ENCODE measurements around the gene MAK. TPM values are rescaled to one million over a fixed set of nuclear protein-coding genes. Genes with fewer than 3 reads are reported as not detected.

MAK gene
- 0.35 and 0.50 TPM in 2 replicates for total RNA-seq (2014; rRNA removed; shearing (Covaris generic))
- 1.2 and 1.6 TPM in 2 replicates for polyA plus RNA-seq (2016; fragmentation: Nextera tagmentation; extraction: Ambion mirVana)
- long read RNA-seq, result 0 reads

GRCh38 chr6:10837995-10838793 is at the start of gene MAK:
Gene MAK (minus strand): TSS chr6:10838539. CDS start chr6:10830648, 7,891 bp downstream.
- Histone ChIP-seq H3K4me3 (peak within 1 kb of the TSS; percentile 88), H3K79me2 (replicated peaks; ENCODE audit: insufficient read depth) (no peaks in the 10 kb centered on the region), H3K36me3 (ENCODE audit: insufficient read depth) (no peaks in the 10 kb centered on the region), H3K27ac (ENCODE audit: low read depth) (peak within 1 kb of the TSS; percentile 75), H3K27me3 (ENCODE audit: insufficient read depth) (peaks cover 19% of the 10 kb centered on the region), H4K20me1 (replicated peaks; ENCODE audit: insufficient read depth) (no peaks in the 10 kb centered on the region), H2AFZ (peak within 1 kb of the TSS; percentile 98), H3K9me2 (ENCODE audit: insufficient read depth) (no peaks in the 10 kb centered on the region), H3F3A (replicated peaks; ENCODE audit: low read depth) (no peaks in the 10 kb centered on the region), H3K4me2 (peak within 1 kb of the TSS; percentile 95), H3K4me1 (ENCODE audit: insufficient read depth) (peaks cover 12% of the 10 kb centered on the region)
- H3K27me3 Mint-ChIP-seq (ENCODE audit: insufficient read depth, low read depth, poor library complexity), result peaks cover 9% of the 10 kb centered on the region
- H3K9me3 Mint-ChIP-seq, result peaks cover 15% of the 10 kb centered on the region; the same call in 2 of the 3 replicates
- TF ChIP-seq POLR2AphosphoS5 (IDR thresholded peaks at IDR 0.05; ENCODE audit: low read depth) (peak; percentile 67), EZH2 (IDR thresholded peaks at IDR 0.05; ENCODE audit: low read depth, unreplicated experiment) (no peak)
- peaks cover 10% of the 10 kb centered on the region for H3K4me1 Mint-ChIP-seq
- peak within 1 kb of the TSS; percentile 45; the same call in 1 of the 2 replicates for H3K27ac Mint-ChIP-seq
- H3K36me3 Mint-ChIP-seq (ENCODE audit: low read depth), result peaks cover 4% of the 10 kb centered on the region; the same call in 1 of the 3 replicates
- DNase-seq (ENCODE audit: low spot score), result peak; percentile 96
- ATAC-seq, result peak; percentile 94
- peak within 1 kb of the TSS; percentile 83 for H3K4me3 Mint-ChIP-seq

- Mint-ChIP-seq H3K27ac (peak within 1 kb of the TSS; percentile 93), H3K36me3 (ENCODE audit: low read depth) (no peaks in the 10 kb centered on the region), H3K4me1 (peaks cover 8% of the 10 kb centered on the region), H3K9me3 (no peaks in the 10 kb centered on the region; the same call in 2 of the 3 replicates), H3K27me3 (ENCODE audit: insufficient read depth, low read depth, poor library complexity) (peaks cover 49% of the 10 kb centered on the region), H3K4me3 (peak within 1 kb of the TSS; percentile 85)
- Histone ChIP-seq H4K20me1 (replicated peaks; ENCODE audit: insufficient read depth) (no peaks in the 10 kb centered on the region), H3K79me2 (replicated peaks; ENCODE audit: insufficient read depth) (no peaks in the 10 kb centered on the region), H3K4me1 (ENCODE audit: insufficient read depth) (0 out of 2 replicates have a peak, but pooled peaks cover 5% of the 10 kb centered on the region), H3K36me3 (ENCODE audit: insufficient read depth) (no peaks in the 10 kb centered on the region), H3K9me2 (ENCODE audit: insufficient read depth) (no peaks in the 10 kb centered on the region), H3K27me3 (ENCODE audit: insufficient read depth) (peaks cover 41% of the 10 kb centered on the region), H3F3A (replicated peaks; ENCODE audit: low read depth) (0 out of 2 replicates have a peak, but pooled peaks cover 2% of the 10 kb centered on the region), H3K4me2 (peak within 1 kb of the TSS; percentile 78), H2AFZ (peak within 1 kb of the TSS; percentile 64), H3K27ac (ENCODE audit: low read depth) (peak within 1 kb of the TSS; percentile 74), H3K4me3 (peak within 1 kb of the TSS; percentile 73)
- peak; percentile 74 for ATAC-seq
- DNase-seq (ENCODE audit: low spot score), result peak; percentile 96
- TF ChIP-seq NANOG (IDR thresholded peaks at IDR 0.05; ENCODE audit: borderline replicate concordance) (peak; percentile 33; the same call in 1 of the 2 replicates), CREB1 (CRISPR knock-in tag; IDR thresholded peaks at IDR 0.05; ENCODE audit: low read depth) (peak; percentile 69), JUNB (IDR thresholded peaks at IDR 0.05; ENCODE audit: unreplicated experiment) (no peak), EZH2phosphoT487 (IDR thresholded peaks at IDR 0.05; ENCODE audit: unreplicated experiment) (no peak), EZH2 (IDR thresholded peaks at IDR 0.05; ENCODE audit: low read depth, unreplicated experiment) (no peak), ZNF114 (CRISPR knock-in tag; IDR thresholded peaks at IDR 0.05) (no peak), ZNF462 (CRISPR knock-in tag; IDR thresholded peaks at IDR 0.05) (no peak)
Observed at GRCh38 chr6:10886691-10887502, 48.6 kb upstream of the MAK start, which contains the start of gene SYCP2L. Gene SYCP2L (plus strand): TSS chr6:10887052. CDS start chr6:10887127, 75 bp downstream.
